HepG2 (cell line): Measurements from ENCODE around the gene PTPN14. TPM values are rescaled to one million over a fixed set of nuclear protein-coding genes. Genes with fewer than 3 reads are reported as not detected.

Experiments used
- ATAC-seq: fragments of 200-7000 bp; cut with Tn5 transposase; 3 replicates; pipeline ENCODE4 v1.9.1; 2020; ENCODE audit warnings: mild to moderate bottlenecking, moderate library complexity
- BruUV-seq: library from RNA; stranded (reverse); fragments of 400-500 nt; replicated peaks from 2 replicates; lab custom pipeline; 2021; lab: Mats Ljungman, UMichigan
- CTCF ChIA-PET: fragments of 300-600 bp; formaldehyde crosslinking; extraction: SDS; loops from one replicate; lab custom pipeline; 2021; ENCODE audit warnings: low total read pairs, inconsistent platforms, low intra/inter-chr PET ratio; lab: Yijun Ruan, JAX
- POLR2A ChIA-PET: fragments of 350-600 bp; sonication (Branson Sonifier 250); formaldehyde crosslinking; loops from one replicate; lab custom pipeline; 2020; ENCODE audit warnings: antibody characterized with exemption, inconsistent platforms; lab: Yijun Ruan, JAX
- DNase-seq: peaks from one replicate; pipeline ENCODE4 v3.0.0-alpha.2; 2015; ENCODE audit warnings: low spot score
- FAIRE-seq: peaks from 3 replicates; lab custom pipeline; 2011; peaks lifted over from hg19 to GRCh38; lab: Jason Lieb, UNC
- H2AFZ ChIP-seq: one replicate; pipeline ENCODE4 v1.6.1; 2011; ENCODE audit warnings: low read length, inconsistent platforms
- H3K27ac ChIP-seq: fragments of 300-600 bp; 3 replicates; pipeline ENCODE4 v1.8.0; 2011; ENCODE audit warnings: mixed run types, mild to moderate bottlenecking, mixed read lengths, low read length, inconsistent platforms; ENCODE audit not compliant: insufficient read depth; ENCODE audit errors: extremely low read length
- H3K27me3 ChIP-seq, 2 experiments: fragments of 200-600 bp in 1 of 2; 2 replicates in 1 of 2; 3 replicates in 1 of 2; pipeline versions ENCODE4 v1.6.0 to v1.8.0; 2011; ENCODE audit warnings: low read length in 2 of 2, mild to moderate bottlenecking in 2 of 2, moderate library complexity in 2 of 2, inconsistent platforms in 1 of 2; ENCODE audit not compliant: insufficient read depth in 2 of 2, control insufficient read depth in 1 of 2
- H3K36me3 ChIP-seq, 2 experiments: fragments of 200-600 bp in 1 of 2; replicated peaks in 1 of 2; 2 replicates in 1 of 2; 3 replicates in 1 of 2; pipeline versions ENCODE4 v1.5.1 to v1.8.0; 2011; ENCODE audit warnings: low read length in 2 of 2, inconsistent platforms in 1 of 2; ENCODE audit not compliant: insufficient read depth in 2 of 2, control insufficient read depth in 1 of 2
- H3K4me1 ChIP-seq: 2 replicates; pipeline ENCODE4 v1.5.1; 2012; ENCODE audit warnings: low read length, inconsistent platforms; ENCODE audit not compliant: insufficient read depth
- H3K4me2 ChIP-seq: 2 replicates; pipeline ENCODE4 v1.6.0; 2011; ENCODE audit warnings: low read depth, low read length, inconsistent platforms
- H3K4me3 ChIP-seq, 3 experiments: fragments of 200-600 bp in 1 of 3; sonication (generic), shearing (Covaris generic) in 1 of 3; replicated peaks in 1 of 3; 2 replicates each; pipeline ENCODE4 v1.5.1; 2011 to 2016; ENCODE audit warnings: low read length in 3 of 3, inconsistent platforms in 2 of 3, low read depth in 2 of 3, mild to moderate bottlenecking in 2 of 3, control low read depth in 1 of 3, mixed read lengths in 1 of 3; ENCODE audit not compliant: insufficient read depth in 1 of 3
- H3K79me2 ChIP-seq: one replicate; pipeline ENCODE4 v1.6.1; 2011; ENCODE audit warnings: low read length, inconsistent platforms; ENCODE audit not compliant: insufficient read depth
- H3K9ac ChIP-seq: 2 replicates; pipeline ENCODE4 v1.6.0; 2011; ENCODE audit warnings: mild to moderate bottlenecking, low read depth, low read length, inconsistent platforms; ENCODE audit not compliant: insufficient read depth
- H3K9me3 ChIP-seq: 2 replicates; pipeline ENCODE4 v1.5.1; 2012; ENCODE audit warnings: mild to moderate bottlenecking, low read length
- H4K20me1 ChIP-seq: 2 replicates; pipeline ENCODE4 v1.6.0; 2011; ENCODE audit warnings: inconsistent platforms, mild to moderate bottlenecking, low read length, moderate library complexity; ENCODE audit not compliant: insufficient read depth
- CBFB ChIP-seq: sonication (generic); formaldehyde crosslinking; IDR thresholded peaks from 2 replicates; pipeline ENCODE4 v1.4.0; 2020; ENCODE audit warnings: missing genetic modification reagents
- FIP1L1 ChIP-seq: fragments of 200-400 bp; formaldehyde crosslinking; IDR thresholded peaks from 2 replicates; pipeline ENCODE4 v1.6.1; 2018; ENCODE audit warnings: low read depth, mild to moderate bottlenecking, low read length, moderate library complexity, borderline replicate concordance; ENCODE audit not compliant: insufficient read depth
- MAFK ChIP-seq, 2 experiments: IDR thresholded peaks in 1 of 2; conservative IDR thresholded peaks in 1 of 2; 2 replicates each; pipeline ENCODE4 v1.6.1; 2011; ENCODE audit warnings: improper control_type of control experiment in 2 of 2, low read length in 2 of 2
- MBD4 ChIP-seq: IDR thresholded peaks from 2 replicates; pipeline ENCODE4 v1.6.1; 2012; ENCODE audit warnings: low read length, inconsistent platforms, borderline replicate concordance
- NCOR1 ChIP-seq: fragments of 200-600 bp; sonication (generic); IDR thresholded peaks from 2 replicates; pipeline ENCODE4 v1.7.0; 2017; ENCODE audit warnings: antibody characterized with exemption, low read length, borderline replicate concordance
- PCBP1 ChIP-seq: fragments of 200-400 bp; formaldehyde crosslinking; IDR thresholded peaks from 2 replicates; pipeline ENCODE4 v1.6.1; 2017; ENCODE audit warnings: mild to moderate bottlenecking, low read depth, low read length, borderline replicate concordance
- REXO4 ChIP-seq: sonication (generic); formaldehyde crosslinking; IDR thresholded peaks from 2 replicates; pipeline ENCODE4 v1.8.0; 2022; ENCODE audit warnings: missing genetic modification reagents, mild to moderate bottlenecking, borderline replicate concordance
- SRSF4 ChIP-seq: fragments of 200-400 bp; formaldehyde crosslinking; IDR thresholded peaks from one replicate; pipeline ENCODE4 v1.6.1; 2018; ENCODE audit warnings: mild to moderate bottlenecking, low read depth, low read length, moderate library complexity; ENCODE audit not compliant: poor library complexity, severe bottlenecking
- TAF1 ChIP-seq: sonication (generic); formaldehyde crosslinking; IDR thresholded peaks from 2 replicates; pipeline ENCODE4 v1.4.0; 2020; ENCODE audit warnings: missing genetic modification reagents
- ZMYM3 ChIP-seq: sonication (generic); formaldehyde crosslinking; IDR thresholded peaks from 2 replicates; pipeline ENCODE4 v1.5.1; 2020; ENCODE audit warnings: mild to moderate bottlenecking, missing genetic modification reagents
- ZNF101 ChIP-seq: sonication (generic); formaldehyde crosslinking; IDR thresholded peaks from 2 replicates; pipeline ENCODE4 v1.4.0; 2020; ENCODE audit warnings: mild to moderate bottlenecking, low read depth, missing genetic modification reagents, borderline replicate concordance
- ZNF292 ChIP-seq: sonication (generic); formaldehyde crosslinking; IDR thresholded peaks from 2 replicates; pipeline ENCODE4 v1.8.1; 2022; ENCODE audit warnings: mild to moderate bottlenecking, low read depth, missing genetic modification reagents, borderline replicate concordance
- ZNF432 ChIP-seq: sonication (generic); formaldehyde crosslinking; IDR thresholded peaks from 2 replicates; pipeline ENCODE4 v1.5.0; 2020; ENCODE audit warnings: missing genetic modification reagents, mild to moderate bottlenecking, borderline replicate concordance
- ZNF570 ChIP-seq: sonication (generic); formaldehyde crosslinking; IDR thresholded peaks from 2 replicates; pipeline ENCODE4 v1.4.0; 2020; ENCODE audit warnings: mild to moderate bottlenecking, missing genetic modification reagents, borderline replicate concordance
- WGBS: methylation state at CpG from one replicate; pipeline ENCODE4 v1.1.6; 2017; ENCODE audit warnings: low lambda C conversion rate; 5-methylcytosine and 5-hydroxymethylcytosine counted together
- in situ Hi-C: cut with HindIII; loops from 2 replicates; pipeline ENCODE4 v1.10.0; 2017; ENCODE audit warnings: low pct_unique_long_range_greater_than_20kb; ENCODE audit not compliant: extremely low pct_ligation_motif_present
- intact Hi-C: fragments of 100-400 bp; cut with micrococcal nuclease; formaldehyde crosslinking; loops from one replicate; pipeline ENCODE4 v1.10.0; 2022; ENCODE audit not compliant: unreplicated experiment
- polyA plus RNA-seq, 8 experiments: library from polyadenylated mRNA; depleted of rRNA in 3 of 8; stranded (reverse) in 7 of 8; unstranded in 1 of 8; fragments of >200 nt; fragmentation: Illumina TruSeq in 4 of 8; extraction: Trizol in 4 of 8; gene quantifications; 2 replicates each; pipeline versions ENCODE4 v1.2.1 to v1.2.3, GENCODE V29; 2011 to 2016; ENCODE audit warnings: low read depth in 4 of 8, missing spikeins in 1 of 8, mixed read lengths in 1 of 8; ENCODE audit not compliant: insufficient read depth in 1 of 8
- total RNA-seq, 5 experiments: library from RNA; depleted of rRNA; stranded (reverse); fragments of >200 nt; fragmentation: Illumina TruSeq; extraction: Trizol; gene quantifications; 2 replicates each; pipeline ENCODE4 v1.2.3, GENCODE V29; 2016; ENCODE audit warnings: low read depth in 1 of 5
- TF ChIP-seq, protein P1 (sequence below), 2 experiments: fragments of 450-650 bp in 1 of 2; sonication (generic) in 1 of 2; formaldehyde crosslinking; IDR thresholded peaks; 2 replicates each; pipeline versions ENCODE4 v1.5.0 to v1.8.0; 2020 to 2022; ENCODE audit warnings: mild to moderate bottlenecking in 1 of 2, missing genetic modification reagents in 1 of 2
- TF ChIP-seq, protein P2 (sequence below): sonication (generic); formaldehyde crosslinking; IDR thresholded peaks from 2 replicates; pipeline ENCODE4 v1.4.0; 2020; ENCODE audit warnings: mild to moderate bottlenecking, missing genetic modification reagents

Gene PTPN14
- total and polyA plus RNA-seq, 2 of the 13 experiments (the other 11 are each of a cell fraction or from before 2014, with no cell fraction given) = 3.9 to 4.7 TPM

DNA sequence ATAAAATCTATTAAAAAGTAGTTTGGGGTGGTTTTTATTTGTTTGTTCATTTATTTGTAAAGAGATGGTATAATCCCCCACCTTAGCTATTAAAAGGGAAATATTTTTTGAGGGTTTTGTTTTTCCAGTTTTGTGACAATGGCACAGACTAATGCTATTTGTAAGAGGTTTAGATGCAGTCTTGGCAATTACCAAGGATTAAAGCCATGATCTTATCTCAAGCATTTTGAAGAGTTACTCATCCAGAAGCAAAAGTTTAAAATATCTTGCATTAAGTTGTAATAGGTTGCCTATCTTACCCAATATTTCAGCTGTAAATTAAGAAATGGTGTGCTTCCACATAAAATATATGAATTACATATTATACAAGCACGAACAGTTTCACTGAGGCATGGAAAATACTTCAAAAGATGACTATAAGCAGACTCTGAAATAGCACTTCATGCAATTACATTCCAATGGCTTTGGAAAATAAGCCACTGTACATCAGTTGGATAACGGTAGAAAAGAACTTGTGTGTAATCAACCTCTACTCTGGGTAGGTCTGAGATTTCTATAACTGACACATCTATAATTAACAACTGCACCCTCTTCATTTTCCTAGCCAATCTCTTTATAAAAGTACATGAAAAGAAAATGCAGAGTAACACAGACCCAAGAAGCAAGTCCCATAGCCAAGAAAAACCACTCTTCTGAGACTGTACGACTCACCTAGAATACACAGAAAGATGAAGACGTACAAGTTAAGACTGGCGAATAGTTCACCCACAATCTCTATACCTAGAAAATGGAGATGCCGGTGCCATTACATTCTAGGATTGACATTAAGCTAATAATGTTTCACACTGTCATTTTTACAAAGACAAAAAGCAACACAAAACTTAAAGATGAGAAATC, 95.2 kb downstream of the PTPN14 start (continued):
- TF ChIP-seq FIP1L1 (no peak), REXO4 (CRISPR knock-in tag) (no peak)
- TF ChIP-seq, protein P1, sequence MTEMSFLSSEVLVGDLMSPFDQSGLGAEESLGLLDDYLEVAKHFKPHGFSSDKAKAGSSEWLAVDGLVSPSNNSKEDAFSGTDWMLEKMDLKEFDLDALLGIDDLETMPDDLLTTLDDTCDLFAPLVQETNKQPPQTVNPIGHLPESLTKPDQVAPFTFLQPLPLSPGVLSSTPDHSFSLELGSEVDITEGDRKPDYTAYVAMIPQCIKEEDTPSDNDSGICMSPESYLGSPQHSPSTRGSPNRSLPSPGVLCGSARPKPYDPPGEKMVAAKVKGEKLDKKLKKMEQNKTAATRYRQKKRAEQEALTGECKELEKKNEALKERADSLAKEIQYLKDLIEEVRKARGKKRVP (CRISPR knock-in tag; IDR thresholded peaks at IDR 0.05) = no peak

DNA sequence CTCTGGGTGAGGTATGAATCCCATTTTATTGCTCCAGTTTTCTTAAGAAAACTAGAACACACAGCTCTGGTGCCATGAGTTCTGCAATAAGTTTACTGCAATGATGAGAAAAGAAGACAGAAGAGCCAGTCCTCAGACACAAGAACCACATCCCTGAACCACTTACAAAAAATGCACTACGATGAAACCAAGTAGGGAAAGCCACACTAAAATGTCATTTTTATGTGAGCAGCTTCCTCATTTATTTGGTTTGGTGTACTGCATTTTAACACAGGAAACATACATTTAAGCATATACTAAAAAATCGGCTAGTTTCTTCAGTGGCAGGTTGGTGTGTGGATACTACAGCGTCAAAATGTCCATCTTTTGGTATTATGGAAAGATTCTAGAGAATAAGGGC, 95.9 kb downstream of the PTPN14 start:
- BruUV-seq = no TSS peak
- no peak for ATAC-seq
- Histone ChIP-seq H3K27me3 (no peaks in the 10 kb centered on the region), H3K36me3 (0 out of 5 replicates have a peak, but pooled peaks cover 0 to 2% of the 10 kb centered on the region in 2 experiments), H3K4me2 (no peak overlapping the region), H3K27ac (no peak overlapping the region), H2AFZ (no peak overlapping the region), H3K9me3 (no peaks in the 10 kb centered on the region), H4K20me1 (no peaks in the 10 kb centered on the region), H3K79me2 (no peaks in the 10 kb centered on the region), H3K4me1 (peaks cover 9% of the 10 kb centered on the region), H3K4me3 (no peak overlapping the region), H3K9ac (no peak overlapping the region)
- FAIRE-seq = no peak
- ChIA-PET POLR2A (no interaction called here), CTCF (no interaction called here)
- WGBS = 92% methylated on average over 3 of the region's 3 CpGs
- intact Hi-C loops (no loop called here), in situ Hi-C loops (no loop called here)
- no peak for DNase-seq
- TF ChIP-seq SRSF4 = no peak
- no peak for TF ChIP-seq PCBP1
- no peak for TF ChIP-seq ZNF101
- TF ChIP-seq ZNF570 (CRISPR knock-in tag) = no peak
- TF ChIP-seq ZNF432 (CRISPR knock-in tag) = no peak
- no peak for TF ChIP-seq MAFK (conservative IDR thresholded peaks at IDR 0.05 in 1 of 2, IDR thresholded peaks at IDR 0.05 in 1 of 2; ENCODE audit: low read length in 2 of 2)
- TF ChIP-seq NCOR1 = no peak
- no peak for TF ChIP-seq ZMYM3 (CRISPR knock-in tag)
- TF ChIP-seq MBD4 = no peak
- TF ChIP-seq, protein P2, sequence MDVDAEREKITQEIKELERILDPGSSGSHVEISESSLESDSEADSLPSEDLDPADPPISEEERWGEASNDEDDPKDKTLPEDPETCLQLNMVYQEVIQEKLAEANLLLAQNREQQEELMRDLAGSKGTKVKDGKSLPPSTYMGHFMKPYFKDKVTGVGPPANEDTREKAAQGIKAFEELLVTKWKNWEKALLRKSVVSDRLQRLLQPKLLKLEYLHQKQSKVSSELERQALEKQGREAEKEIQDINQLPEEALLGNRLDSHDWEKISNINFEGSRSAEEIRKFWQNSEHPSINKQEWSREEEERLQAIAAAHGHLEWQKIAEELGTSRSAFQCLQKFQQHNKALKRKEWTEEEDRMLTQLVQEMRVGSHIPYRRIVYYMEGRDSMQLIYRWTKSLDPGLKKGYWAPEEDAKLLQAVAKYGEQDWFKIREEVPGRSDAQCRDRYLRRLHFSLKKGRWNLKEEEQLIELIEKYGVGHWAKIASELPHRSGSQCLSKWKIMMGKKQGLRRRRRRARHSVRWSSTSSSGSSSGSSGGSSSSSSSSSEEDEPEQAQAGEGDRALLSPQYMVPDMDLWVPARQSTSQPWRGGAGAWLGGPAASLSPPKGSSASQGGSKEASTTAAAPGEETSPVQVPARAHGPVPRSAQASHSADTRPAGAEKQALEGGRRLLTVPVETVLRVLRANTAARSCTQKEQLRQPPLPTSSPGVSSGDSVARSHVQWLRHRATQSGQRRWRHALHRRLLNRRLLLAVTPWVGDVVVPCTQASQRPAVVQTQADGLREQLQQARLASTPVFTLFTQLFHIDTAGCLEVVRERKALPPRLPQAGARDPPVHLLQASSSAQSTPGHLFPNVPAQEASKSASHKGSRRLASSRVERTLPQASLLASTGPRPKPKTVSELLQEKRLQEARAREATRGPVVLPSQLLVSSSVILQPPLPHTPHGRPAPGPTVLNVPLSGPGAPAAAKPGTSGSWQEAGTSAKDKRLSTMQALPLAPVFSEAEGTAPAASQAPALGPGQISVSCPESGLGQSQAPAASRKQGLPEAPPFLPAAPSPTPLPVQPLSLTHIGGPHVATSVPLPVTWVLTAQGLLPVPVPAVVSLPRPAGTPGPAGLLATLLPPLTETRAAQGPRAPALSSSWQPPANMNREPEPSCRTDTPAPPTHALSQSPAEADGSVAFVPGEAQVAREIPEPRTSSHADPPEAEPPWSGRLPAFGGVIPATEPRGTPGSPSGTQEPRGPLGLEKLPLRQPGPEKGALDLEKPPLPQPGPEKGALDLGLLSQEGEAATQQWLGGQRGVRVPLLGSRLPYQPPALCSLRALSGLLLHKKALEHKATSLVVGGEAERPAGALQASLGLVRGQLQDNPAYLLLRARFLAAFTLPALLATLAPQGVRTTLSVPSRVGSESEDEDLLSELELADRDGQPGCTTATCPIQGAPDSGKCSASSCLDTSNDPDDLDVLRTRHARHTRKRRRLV = no peak
- no peak for TF ChIP-seq CBFB
- no peak for TF ChIP-seq ZNF292
- TF ChIP-seq TAF1 (CRISPR knock-in tag) = no peak
